Immature natural killer cell (primary cell): ENCODE results near the gene MMAA. TPM values are rescaled to one million over a fixed set of nuclear protein-coding genes. Genes with fewer than 3 reads are reported as not detected.
"Not testable (repeated sequence)": the region's sequence is repeated elsewhere in the genome, so short reads cannot be mapped to it uniquely, and the experiment has no call there.

ENCODE experiments used
- DNase-seq, 3 donors: peaks; one replicate each; pipeline ENCODE4 v3.0.0; 2022; ENCODE audit warnings: mixed read lengths in 1 of 3
- H3K27ac Mint-ChIP-seq, 6 donors: one replicate each; pipeline ENCODE4 v1.8.0; 2020; ENCODE audit warnings: mixed read lengths in 6 of 6, mild to moderate bottlenecking in 5 of 6, inconsistent platforms in 4 of 6, moderate library complexity in 3 of 6
- H3K27me3 Mint-ChIP-seq, 3 donors: one replicate each; pipeline ENCODE4 v1.8.0; 2020 to 2021; ENCODE audit warnings: low read depth in 3 of 3, mild to moderate bottlenecking in 3 of 3, mixed read lengths in 3 of 3, moderate library complexity in 3 of 3, inconsistent platforms in 1 of 3
- H3K36me3 Mint-ChIP-seq, 3 donors: one replicate each; pipeline ENCODE4 v1.8.0; 2020; ENCODE audit warnings: mixed read lengths in 3 of 3, inconsistent platforms in 2 of 3, mild to moderate bottlenecking in 2 of 3
- H3K4me1 Mint-ChIP-seq, 2 donors: one replicate each; pipeline ENCODE4 v1.8.0; 2020; ENCODE audit warnings: inconsistent platforms in 2 of 2, mild to moderate bottlenecking in 2 of 2, mixed read lengths in 2 of 2, moderate library complexity in 1 of 2
- H3K4me3 Mint-ChIP-seq, 5 donors: one replicate each; pipeline ENCODE4 v1.8.0; 2020; ENCODE audit warnings: mild to moderate bottlenecking in 5 of 5, mixed read lengths in 5 of 5, inconsistent platforms in 3 of 5, moderate library complexity in 3 of 5
- H3K9me3 Mint-ChIP-seq, 6 donors: one replicate each; pipeline ENCODE4 v1.8.0; 2020; ENCODE audit warnings: mild to moderate bottlenecking in 6 of 6, mixed read lengths in 6 of 6, inconsistent platforms in 4 of 6, moderate library complexity in 3 of 6
- polyA plus RNA-seq, 3 donors: library from polyadenylated mRNA; unstranded; fragments of 300-500 nt; fragmentation: Illumina TruSeq; gene quantifications; one replicate each; pipeline ENCODE4 v1.2.3, GENCODE V29; 2021

The MMAA gene
- polyA plus RNA-seq = 1 to 10 TPM; 3.6 to 9.8 (median 5.4) TPM

DNA sequence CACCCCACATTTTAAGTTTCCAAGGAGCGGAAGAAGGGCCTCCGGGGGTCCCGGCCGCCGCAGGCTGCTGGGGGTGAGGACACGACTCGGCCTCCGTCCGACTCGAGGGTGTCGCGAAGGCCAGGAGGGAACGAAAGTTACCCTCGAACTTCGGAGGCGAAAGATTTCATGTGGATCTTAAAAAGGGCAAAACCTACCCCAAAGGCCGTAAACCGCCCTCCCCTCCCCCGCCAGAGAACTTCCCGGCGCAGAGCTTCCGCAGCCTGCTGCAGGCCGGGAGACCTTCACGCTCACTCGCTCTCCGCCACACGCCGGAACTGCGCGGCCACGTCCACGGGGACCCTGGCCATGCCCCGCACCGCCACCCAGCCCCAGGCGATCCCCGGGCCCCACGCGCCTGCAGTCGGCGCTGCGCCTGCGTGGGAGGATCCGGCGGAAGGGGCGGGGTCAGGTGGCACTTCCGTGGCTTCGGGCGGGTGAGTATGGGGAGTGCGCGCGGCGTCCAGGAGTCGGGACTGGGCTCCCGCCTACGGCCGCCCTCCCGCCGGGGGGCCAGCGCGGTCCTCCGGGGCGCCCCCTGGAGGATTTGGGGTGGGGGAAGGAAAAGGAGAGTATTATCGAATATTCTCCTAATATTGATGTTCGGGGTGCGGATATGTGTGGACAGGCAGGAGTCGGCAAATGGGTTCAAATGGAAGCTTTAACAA, at the start of gene MMAA:
Gene MMAA, plus strand, starts transcription at position 454 of the 707 bp plus-strand sequence. CDS start 19,755 bp downstream, outside the sequence.
- DNase-seq = peak; percentile 97 to 98 (median 97)
- Mint-ChIP-seq H3K4me3 (peak within 1 kb of the TSS; percentile 98 to 99 (median 99)), H3K27ac (peak within 1 kb of the TSS; percentile 96 to 100 (median 99)), H3K27me3 (peaks cover 11 to 16% (median 12%) of the 10 kb centered on the region in 3 donors), H3K36me3 (peaks cover 0 to 4% (median 3%) of the 10 kb centered on the region in 3 donors), H3K9me3 (no peaks in the 10 kb centered on the region), H3K4me1 (peaks cover 49 to 69% of the 10 kb centered on the region in 2 donors)

DNA sequence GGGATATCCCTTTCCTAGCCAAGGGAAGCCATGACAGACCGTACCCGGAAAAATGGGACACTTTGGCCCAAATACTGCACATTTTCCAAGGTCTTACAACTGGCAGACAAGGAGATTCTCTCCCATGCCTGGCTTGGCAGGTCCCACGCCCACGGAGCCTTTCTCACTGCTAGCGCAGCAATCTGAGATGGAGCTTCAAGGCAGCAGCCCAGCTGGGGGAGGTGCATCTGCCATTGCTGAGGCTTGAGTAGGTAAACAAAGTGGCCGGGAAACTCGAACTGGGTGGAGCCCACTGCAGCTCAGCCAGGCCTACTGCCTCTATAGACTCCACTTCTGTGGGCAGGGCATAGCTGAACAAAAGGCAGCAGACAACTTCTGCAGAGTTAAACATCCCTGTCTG, 44.6 kb upstream of the MMAA start:
- H3K4me1 Mint-ChIP-seq, H3K27ac Mint-ChIP-seq, H3K36me3 Mint-ChIP-seq, DNase-seq, H3K9me3 Mint-ChIP-seq, H3K4me3 Mint-ChIP-seq: not testable (repeated sequence)
- peaks cover 5 to 14% (median 6%) of the 10 kb centered on the region in 3 donors for H3K27me3 Mint-ChIP-seq

DNA sequence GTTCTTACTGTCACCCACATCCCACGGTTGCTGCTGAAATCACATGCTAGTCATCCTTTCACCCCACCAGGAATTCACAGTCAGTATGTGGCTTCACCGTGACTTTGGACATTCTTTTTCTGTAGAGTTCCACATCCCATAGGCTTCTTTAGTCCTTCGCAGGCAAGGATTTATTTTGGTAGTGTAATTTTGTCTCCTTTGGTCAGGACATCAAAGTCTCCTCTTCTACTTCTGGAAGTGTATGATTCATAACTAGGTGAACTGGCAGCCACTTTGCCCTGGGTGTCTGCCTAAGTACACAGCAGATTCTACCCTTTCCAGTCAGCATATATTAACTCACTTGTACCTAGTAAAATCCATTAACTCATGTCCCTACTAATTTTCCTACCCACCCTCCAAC, 38.3 kb upstream of the MMAA start:
- H3K36me3 Mint-ChIP-seq = no peaks in the 10 kb centered on the region
- H3K9me3 Mint-ChIP-seq = peaks cover 0 to 9% (median under 1%) of the 10 kb centered on the region in 6 donors
- H3K27ac Mint-ChIP-seq = no peak overlapping the region
- H3K4me3 Mint-ChIP-seq = no peak overlapping the region
- H3K27me3 Mint-ChIP-seq = peaks cover 0 to 17% (median 10%) of the 10 kb centered on the region in 3 donors
- no peaks in the 10 kb centered on the region for H3K4me1 Mint-ChIP-seq
- no peak for DNase-seq

DNA sequence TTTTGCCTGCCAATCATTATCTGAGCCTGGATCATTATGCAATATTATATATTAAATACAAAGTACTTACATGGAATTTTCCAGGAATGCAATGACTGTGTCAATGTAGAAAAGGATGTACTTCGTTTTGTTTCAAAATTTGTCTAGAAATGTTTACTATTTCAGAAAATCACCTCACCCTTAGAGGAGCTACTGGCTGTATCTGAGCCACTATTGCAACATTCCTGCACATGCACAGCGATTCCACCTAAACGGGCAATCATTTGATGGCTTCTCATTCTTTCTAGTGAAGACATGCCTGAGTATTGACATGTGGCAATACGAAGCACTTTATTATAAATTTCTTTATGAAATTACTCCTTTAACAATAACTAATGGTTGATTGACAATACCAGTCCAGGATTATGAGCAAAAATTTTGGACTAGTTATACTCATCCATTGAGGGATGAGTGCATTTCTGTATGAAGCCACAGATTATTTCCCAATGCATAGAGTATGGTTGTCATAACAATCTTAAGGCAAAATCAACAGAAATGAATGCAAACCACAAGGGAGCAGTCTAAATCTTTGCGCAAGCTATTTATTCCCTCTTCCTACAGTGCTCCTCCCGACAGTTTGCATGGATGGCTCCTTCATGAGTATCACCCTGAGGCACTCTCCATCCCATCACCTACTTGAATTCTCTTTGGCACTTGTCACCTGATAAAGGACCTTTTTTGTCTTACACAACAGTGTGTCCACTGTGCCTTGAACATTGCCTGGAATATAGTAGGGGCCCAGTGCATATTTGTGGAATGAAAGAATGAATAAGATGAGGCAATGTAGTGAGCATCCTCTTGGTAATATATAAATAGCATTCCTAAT, 35.8 kb upstream of the MMAA start:
- Mint-ChIP-seq H3K4me3 (no peak overlapping the region), H3K27ac (no peak overlapping the region), H3K4me1 (no peaks in the 10 kb centered on the region), H3K9me3 (peaks cover 0 to 9% (median under 1%) of the 10 kb centered on the region in 6 donors), H3K36me3 (no peaks in the 10 kb centered on the region), H3K27me3 (peaks cover 2 to 14% (median 13%) of the 10 kb centered on the region in 3 donors)
- no peak for DNase-seq

DNA sequence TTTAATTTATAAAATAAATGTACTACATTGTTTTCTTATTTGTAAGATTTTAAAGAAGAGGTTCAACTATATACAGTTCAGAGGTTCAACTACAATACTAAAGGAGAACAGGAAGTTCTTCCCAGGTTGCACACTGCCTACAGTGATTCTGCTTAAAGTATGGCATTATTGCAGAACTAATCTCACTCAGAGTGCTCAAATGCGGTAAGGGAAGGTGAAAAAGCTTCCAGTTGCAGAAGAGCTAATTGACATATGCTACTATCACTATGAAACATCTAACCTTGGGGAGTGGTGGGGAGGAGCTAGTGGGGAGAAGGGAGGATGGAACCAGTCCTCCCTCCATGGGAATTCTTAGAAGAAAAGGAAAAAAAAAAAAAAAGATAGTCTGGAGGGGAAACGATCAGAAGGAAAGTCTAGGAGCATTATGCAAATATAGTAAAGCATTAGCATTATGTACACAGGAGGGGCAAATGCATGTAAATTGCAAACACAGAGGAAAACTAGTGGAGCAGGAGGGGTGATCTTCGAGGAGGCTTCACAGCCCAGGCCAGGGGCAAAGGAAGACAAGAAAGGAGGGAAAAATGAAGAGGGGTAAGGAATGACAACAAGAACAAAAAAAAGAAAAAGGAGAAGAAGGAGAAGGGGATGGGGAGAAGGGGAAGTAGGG, 32.0 kb upstream of the MMAA start:
- no peaks in the 10 kb centered on the region for H3K36me3 Mint-ChIP-seq
- H3K9me3 Mint-ChIP-seq = peaks cover 0 to 4% (median 0%) of the 10 kb centered on the region in 6 donors
- H3K27ac Mint-ChIP-seq = no peak overlapping the region
- H3K27me3 Mint-ChIP-seq = peaks cover 2 to 14% (median 9%) of the 10 kb centered on the region in 3 donors
- no peaks in the 10 kb centered on the region for H3K4me1 Mint-ChIP-seq
- no peak overlapping the region for H3K4me3 Mint-ChIP-seq
- no peak for DNase-seq

DNA sequence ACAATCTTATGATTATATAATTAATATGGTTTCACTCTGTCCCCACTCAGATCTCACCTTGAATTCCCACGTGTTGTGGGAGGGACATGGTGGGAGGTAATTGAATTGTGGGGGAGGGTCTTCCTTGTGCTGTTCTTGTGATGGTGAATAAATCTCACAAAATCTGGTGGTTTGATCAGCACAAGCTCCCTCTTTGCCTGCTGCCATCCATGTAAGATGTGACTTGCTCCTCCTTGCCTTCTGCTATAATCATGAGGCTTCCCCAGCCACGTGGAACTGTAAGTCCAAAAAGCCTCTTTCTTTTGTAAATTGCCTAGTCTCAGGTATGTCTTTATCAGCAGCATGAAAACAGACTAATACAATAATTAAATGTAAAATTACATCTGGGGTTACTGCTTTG, 29.8 kb upstream of the MMAA start:
- not testable (repeated sequence) for H3K4me1 Mint-ChIP-seq, H3K9me3 Mint-ChIP-seq, H3K27ac Mint-ChIP-seq, DNase-seq, H3K27me3 Mint-ChIP-seq, H3K4me3 Mint-ChIP-seq, H3K36me3 Mint-ChIP-seq

DNA sequence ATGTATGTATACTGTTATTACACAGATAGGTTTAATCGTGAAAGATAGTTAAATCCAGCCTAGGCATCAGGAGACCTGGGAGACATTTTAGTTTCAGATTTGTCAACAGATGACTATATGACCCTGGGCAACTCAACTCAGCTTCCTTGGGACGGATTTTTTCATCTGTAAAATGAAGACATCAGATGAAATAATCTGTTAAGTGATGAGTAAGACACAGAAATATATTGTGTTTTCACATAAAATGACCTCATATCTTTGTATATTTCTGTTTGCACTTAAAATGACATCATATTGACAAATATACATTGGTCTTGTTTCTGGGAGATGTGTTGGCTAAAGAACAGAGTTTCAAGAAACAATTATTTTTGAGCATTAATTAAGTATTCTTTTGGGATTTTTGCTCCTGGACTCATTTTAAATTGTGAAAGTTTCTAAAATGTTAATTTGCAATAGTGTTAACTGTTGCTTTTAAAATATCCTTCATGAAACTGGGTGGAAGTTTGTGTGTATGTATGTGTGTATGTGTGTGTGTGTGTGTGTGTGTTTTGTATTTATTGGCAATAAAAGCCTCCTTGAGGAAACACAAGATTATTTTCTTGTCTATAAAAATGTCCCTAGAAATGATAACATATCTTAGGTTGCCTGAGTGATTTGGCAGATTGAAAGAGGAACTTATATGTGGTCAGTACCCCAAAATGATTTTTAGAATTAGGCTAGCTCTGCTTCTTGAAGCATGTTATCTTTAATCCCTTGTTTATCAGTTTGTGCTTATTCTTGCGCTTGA, 29.1 kb upstream of the MMAA start:
- peaks cover 2 to 13% (median 9%) of the 10 kb centered on the region in 3 donors for H3K27me3 Mint-ChIP-seq
- H3K9me3 Mint-ChIP-seq = peaks cover 0 to 5% (median 0%) of the 10 kb centered on the region in 6 donors
- DNase-seq = no peak
- H3K4me1 Mint-ChIP-seq = no peaks in the 10 kb centered on the region
- no peak overlapping the region for H3K27ac Mint-ChIP-seq
- no peaks in the 10 kb centered on the region for H3K36me3 Mint-ChIP-seq
- no peak overlapping the region for H3K4me3 Mint-ChIP-seq

DNA sequence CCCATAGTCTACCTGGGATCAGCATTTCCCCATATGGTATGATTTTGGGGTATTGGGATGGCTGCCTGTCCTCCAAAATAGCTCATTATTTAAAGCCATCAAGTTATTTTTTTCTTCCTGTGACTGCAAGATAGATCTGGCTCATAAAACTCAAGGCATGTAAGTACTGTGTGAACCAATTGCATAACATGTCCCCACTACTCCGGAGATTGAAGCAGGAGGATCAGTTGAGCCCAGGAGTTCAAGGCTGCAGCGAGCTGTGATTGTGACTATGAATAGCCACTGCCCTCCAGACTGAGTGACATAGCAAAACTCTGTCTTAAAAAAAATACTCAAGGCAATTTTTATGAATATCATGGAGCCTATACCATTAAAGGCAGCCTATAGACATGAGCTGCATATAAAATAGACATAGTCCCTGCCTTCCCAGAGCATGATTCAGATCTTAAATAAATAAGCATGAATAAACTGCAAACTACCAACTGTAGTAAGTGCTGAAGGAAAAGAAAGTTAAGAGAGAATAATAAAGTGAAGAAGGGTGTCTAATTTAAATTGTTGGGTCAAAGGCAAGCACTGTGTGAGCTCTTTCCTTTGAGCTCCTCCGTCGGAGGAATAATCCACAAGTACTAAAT, 16.9 kb upstream of the MMAA start:
- Mint-ChIP-seq H3K4me3 (no peak overlapping the region), H3K9me3 (peaks cover 0 to 11% (median 7%) of the 10 kb centered on the region in 6 donors), H3K36me3 (peaks cover 0 to 9% (median 7%) of the 10 kb centered on the region in 3 donors), H3K27me3 (peaks cover 2 to 10% (median 2%) of the 10 kb centered on the region in 3 donors), H3K4me1 (no peaks in the 10 kb centered on the region), H3K27ac (no peak overlapping the region)
- DNase-seq = no peak

DNA sequence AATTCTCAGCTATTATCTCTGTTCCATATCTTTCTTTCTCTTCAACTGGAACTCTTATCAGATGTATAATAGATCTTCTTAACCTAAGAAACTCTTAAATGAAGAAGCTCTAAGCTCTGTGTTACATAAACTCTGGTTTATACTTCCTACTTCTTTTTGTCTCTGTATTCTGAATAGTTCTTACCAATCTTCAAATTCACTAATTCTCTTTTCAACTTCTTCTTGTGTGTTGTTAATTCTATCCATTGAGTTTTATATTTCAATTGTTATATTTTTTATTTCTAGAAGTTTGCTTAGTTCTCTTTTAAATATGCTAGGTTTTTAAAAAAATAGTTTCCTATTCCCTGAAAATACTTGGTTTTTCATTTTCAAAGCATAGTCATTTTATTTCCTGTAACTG, 13.2 kb upstream of the MMAA start:
- no peak overlapping the region for H3K4me3 Mint-ChIP-seq
- H3K9me3 Mint-ChIP-seq = peaks cover 0 to 11% (median 7%) of the 10 kb centered on the region in 6 donors
- DNase-seq = no peak
- H3K36me3 Mint-ChIP-seq = peaks cover 0 to 9% (median 7%) of the 10 kb centered on the region in 3 donors
- H3K27me3 Mint-ChIP-seq = peaks cover 2 to 4% (median 2%) of the 10 kb centered on the region in 3 donors
- no peak overlapping the region for H3K27ac Mint-ChIP-seq
- no peaks in the 10 kb centered on the region for H3K4me1 Mint-ChIP-seq

DNA sequence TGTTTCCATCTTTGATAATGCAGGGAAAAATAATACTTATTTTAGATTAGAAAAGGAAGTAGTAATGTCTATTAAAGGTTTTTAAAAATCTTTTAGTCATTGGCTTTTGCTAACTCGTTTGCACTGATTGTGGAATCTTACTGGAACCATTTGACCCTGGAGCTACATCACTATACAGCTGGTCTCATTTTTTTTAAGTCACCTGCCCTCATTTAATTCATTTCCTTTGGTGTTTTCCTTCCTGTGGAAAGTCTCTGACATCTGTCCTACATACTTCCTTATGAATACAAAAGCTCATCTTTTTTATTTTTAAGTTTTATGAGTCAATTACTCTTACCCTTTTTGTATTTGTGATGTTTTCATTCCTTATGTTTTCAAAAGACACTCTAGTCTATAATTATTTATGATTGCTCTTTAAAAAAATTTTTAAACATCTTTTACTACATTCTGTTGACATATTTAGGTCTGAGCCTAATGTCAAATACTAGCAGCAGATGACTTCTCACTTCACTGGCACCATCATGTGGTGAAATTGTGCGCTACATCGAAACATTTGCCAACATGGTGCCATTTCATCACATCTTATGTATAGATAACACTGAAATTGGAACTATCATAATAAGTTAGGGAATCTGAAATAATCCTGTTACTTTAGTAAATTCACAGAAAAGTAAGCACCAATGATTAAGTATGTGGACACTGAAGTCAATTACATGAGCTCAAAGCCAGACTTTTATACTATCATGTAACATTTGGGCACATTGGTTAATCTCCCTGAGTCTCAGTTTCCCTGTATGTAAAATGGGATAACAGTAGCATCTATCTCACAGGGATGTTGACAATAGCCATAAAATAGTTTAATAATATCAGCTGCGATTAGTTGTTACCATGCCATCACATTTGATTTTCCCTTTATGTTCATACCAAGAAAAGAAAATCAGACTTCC, 9.4 kb upstream of the MMAA start:
- Mint-ChIP-seq H3K4me3 (no peak overlapping the region), H3K27me3 (peaks cover 2 to 4% (median 2%) of the 10 kb centered on the region in 3 donors), H3K27ac (no peak overlapping the region), H3K4me1 (no peaks in the 10 kb centered on the region), H3K9me3 (peaks cover 0 to 11% (median 7%) of the 10 kb centered on the region in 6 donors), H3K36me3 (peaks cover 0 to 9% (median 7%) of the 10 kb centered on the region in 3 donors)
- peak in 2 of 3 donors; percentile 16 to 32 for DNase-seq

DNA sequence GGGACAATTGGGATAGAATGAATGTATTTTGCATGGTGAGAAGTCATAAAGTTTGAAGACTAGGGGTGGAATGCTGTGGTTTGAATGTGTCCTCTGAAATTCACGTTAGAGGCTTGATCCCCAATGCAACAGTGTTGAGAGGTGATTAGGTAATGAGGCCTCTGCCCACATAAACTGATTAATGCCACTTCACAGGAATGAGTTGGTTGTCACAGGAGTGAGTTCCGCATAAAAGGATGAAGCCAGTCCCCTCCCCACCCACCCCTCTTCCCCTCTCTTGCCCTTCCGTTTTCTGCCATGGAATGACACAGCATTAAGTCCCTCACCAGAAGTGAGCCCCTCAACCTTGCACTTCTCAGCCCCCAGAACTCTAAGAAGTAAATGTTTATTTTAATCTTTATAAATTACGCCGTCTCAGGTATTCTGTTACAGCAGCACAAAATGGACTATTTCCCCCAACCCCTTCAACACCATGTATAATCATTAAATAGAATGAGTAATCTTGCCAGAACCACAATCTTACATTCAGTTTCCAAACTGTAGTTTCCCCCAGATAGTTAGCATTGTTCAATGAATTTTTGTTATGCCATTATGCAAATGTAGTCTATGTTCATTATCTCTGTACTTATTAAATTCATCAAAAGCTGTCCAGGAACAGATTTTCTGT, 5.5 kb upstream of the MMAA start:
- Mint-ChIP-seq H3K4me3 (no peak overlapping the region), H3K9me3 (no peaks in the 10 kb centered on the region), H3K27me3 (peaks cover 3 to 7% (median 3%) of the 10 kb centered on the region in 3 donors), H3K4me1 (peaks cover 11 to 20% of the 10 kb centered on the region in 2 donors), H3K27ac (no peak overlapping the region), H3K36me3 (no peaks in the 10 kb centered on the region)
- DNase-seq = no peak
